ENCODE measurements around the gene ZNF277.

ZNF277 gene

GRCh38 chr7:112334366-112334765 is 127.9 kb downstream of the ZNF277 start:
- H3K4me2 ChIP-seq (ENCODE audit: low read length, poor library complexity, severe bottlenecking), result no peak overlapping the region
- no peak overlapping the region for H3K4ac ChIP-seq (ENCODE audit: low read depth in 1 of 2, low read length in 2 of 2)
- H2BK15ac ChIP-seq (ENCODE audit: low read depth, poor library complexity, severe bottlenecking), result no peak overlapping the region
- H3K27ac ChIP-seq (ENCODE audit: low read length, poor library complexity, severe bottlenecking), result no peak overlapping the region
- no peaks in the 10 kb centered on the region for H3K27me3 ChIP-seq (ENCODE audit: control insufficient read depth in 1 of 2, insufficient read depth in 1 of 2, low read length in 2 of 2)
- no peak overlapping the region for H2BK12ac ChIP-seq (ENCODE audit: low read length in 2 of 2)
- no peak overlapping the region for H3K18ac ChIP-seq (ENCODE audit: low read depth in 1 of 2, low read length in 2 of 2)
- no peak overlapping the region for H4K8ac ChIP-seq (ENCODE audit: low read length)
- H4K91ac ChIP-seq (ENCODE audit: low read length), result no peak overlapping the region
- no peak overlapping the region for H2BK120ac ChIP-seq (ENCODE audit: low read depth, low read length)
- no peak overlapping the region for H2BK5ac ChIP-seq (ENCODE audit: low read depth, low read length, poor library complexity, severe bottlenecking)
- H3K9me3 ChIP-seq (ENCODE audit: control insufficient read depth, low read length), result no peaks in the 10 kb centered on the region
- no peak overlapping the region for H2AK5ac ChIP-seq (ENCODE audit: low read length, severe bottlenecking)
- no peak overlapping the region for H3K14ac ChIP-seq (ENCODE audit: low read length in 2 of 2)
- H3K36me3 ChIP-seq (ENCODE audit: control insufficient read depth in 1 of 2, insufficient read depth in 2 of 2, low read depth in 1 of 2, low read length in 2 of 2), result peaks cover 3 to 45% of the 10 kb centered on the region in 2 experiments
- no peaks in the 10 kb centered on the region for H3K4me1 ChIP-seq (ENCODE audit: control insufficient read depth, insufficient read depth, low read depth, low read length)
- WGBS, result no CpG with 5 or more reads among the region's 1 CpG
- no peak overlapping the region for H3K9ac ChIP-seq (ENCODE audit: low read length)
- DNase-seq, result no peak
- no peak overlapping the region for H3K4me3 ChIP-seq (ENCODE audit: insufficient read depth in 1 of 2, low read depth in 1 of 2, low read length in 2 of 2)
- H3K79me1 ChIP-seq (replicated peaks; ENCODE audit: low read length, poor library complexity, severe bottlenecking), result no peaks in the 10 kb centered on the region
- H2AFZ ChIP-seq (ENCODE audit: low read depth, low read length), result no peak overlapping the region
- no peak overlapping the region for H3K23ac ChIP-seq (ENCODE audit: low read length in 2 of 2)

DNA sequence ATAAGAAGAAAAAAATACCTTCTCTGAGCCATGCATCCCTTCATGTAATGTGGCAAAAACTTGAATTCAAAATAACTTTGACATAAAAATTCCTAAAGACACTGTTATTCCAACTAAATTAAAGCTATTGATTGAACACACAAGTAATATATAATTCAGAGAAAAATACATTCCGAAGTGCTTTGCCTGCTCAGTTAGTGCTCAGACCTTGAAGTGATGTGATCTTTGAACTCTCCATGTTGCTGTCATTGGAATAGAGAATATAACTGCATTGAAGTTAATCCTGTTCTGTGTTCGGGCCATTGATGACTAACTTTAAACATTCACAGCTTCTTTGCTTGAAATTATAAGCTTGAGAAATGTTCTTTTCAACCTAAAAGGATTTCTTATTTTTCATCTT is 129.8 kb downstream of the ZNF277 start:
- Histone ChIP-seq H2BK15ac (ENCODE audit: low read depth, poor library complexity, severe bottlenecking) (no peak overlapping the region), H3K36me3 (ENCODE audit: control insufficient read depth in 1 of 2, insufficient read depth in 2 of 2, low read depth in 1 of 2, low read length in 2 of 2) (peaks cover 0 to 51% of the 10 kb centered on the region in 2 experiments), H3K14ac (ENCODE audit: low read length in 2 of 2) (no peak overlapping the region), H2AK5ac (ENCODE audit: low read length, severe bottlenecking) (no peak overlapping the region), H3K9me3 (ENCODE audit: control insufficient read depth, low read length) (no peaks in the 10 kb centered on the region), H3K27me3 (ENCODE audit: control insufficient read depth in 1 of 2, insufficient read depth in 1 of 2, low read length in 2 of 2) (no peaks in the 10 kb centered on the region), H3K79me1 (replicated peaks; ENCODE audit: low read length, poor library complexity, severe bottlenecking) (no peaks in the 10 kb centered on the region), H3K9ac (ENCODE audit: low read length) (no peak overlapping the region), H2BK12ac (ENCODE audit: low read length in 2 of 2) (no peak overlapping the region), H3K18ac (ENCODE audit: low read depth in 1 of 2, low read length in 2 of 2) (no peak overlapping the region), H3K27ac (ENCODE audit: low read length, poor library complexity, severe bottlenecking) (no peak overlapping the region), H4K91ac (ENCODE audit: low read length) (no peak overlapping the region), H3K4me2 (ENCODE audit: low read length, poor library complexity, severe bottlenecking) (no peak overlapping the region), H2BK120ac (ENCODE audit: low read depth, low read length) (no peak overlapping the region), H3K23ac (ENCODE audit: low read length in 2 of 2) (no peak overlapping the region), H3K4me1 (ENCODE audit: control insufficient read depth, insufficient read depth, low read depth, low read length) (no peaks in the 10 kb centered on the region), H4K8ac (ENCODE audit: low read length) (no peak overlapping the region), H2BK5ac (ENCODE audit: low read depth, low read length, poor library complexity, severe bottlenecking) (no peak overlapping the region), H2AFZ (ENCODE audit: low read depth, low read length) (no peak overlapping the region), H3K4ac (ENCODE audit: low read depth in 1 of 2, low read length in 2 of 2) (no peak overlapping the region), H3K4me3 (ENCODE audit: insufficient read depth in 1 of 2, low read depth in 1 of 2, low read length in 2 of 2) (no peak overlapping the region)
- no peak for DNase-seq
- 100% methylated on average over 1 of the region's 2 CpGs for WGBS

DNA sequence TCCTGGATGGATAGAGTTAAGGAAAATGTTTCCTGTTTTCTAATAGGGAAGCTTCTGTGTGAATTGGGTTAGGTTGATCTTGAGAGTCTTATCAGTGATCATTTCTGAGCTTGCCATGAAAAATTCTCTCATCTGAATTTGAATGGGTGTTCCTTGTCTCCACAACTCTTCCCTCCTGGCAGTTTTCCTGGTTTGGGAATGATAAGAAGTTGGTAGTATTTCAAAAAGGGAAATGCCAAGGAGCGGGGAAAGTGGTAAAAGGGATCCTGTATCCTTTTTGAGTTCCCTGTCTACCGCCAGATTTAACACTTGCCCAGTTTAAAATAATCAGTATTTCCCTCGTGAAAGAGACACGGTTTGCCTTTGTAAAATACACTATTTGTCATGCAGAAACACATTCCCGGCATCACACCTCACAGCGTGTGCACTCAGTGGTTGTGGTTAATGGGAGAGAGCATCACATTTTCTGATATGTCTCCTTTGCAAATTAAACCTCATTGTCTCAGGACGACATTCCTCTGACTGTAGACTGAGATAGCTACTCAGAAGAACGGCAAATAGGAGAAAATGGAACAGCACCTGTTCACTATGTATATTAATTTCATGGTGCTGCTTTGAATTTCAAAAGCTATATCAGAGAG is 130.6 kb downstream of the ZNF277 start:
- no peak overlapping the region for H3K18ac ChIP-seq (ENCODE audit: low read depth in 1 of 2, low read length in 2 of 2)
- no peaks in the 10 kb centered on the region for H3K4me1 ChIP-seq (ENCODE audit: control insufficient read depth, insufficient read depth, low read depth, low read length)
- H2BK15ac ChIP-seq (ENCODE audit: low read depth, poor library complexity, severe bottlenecking), result no peak overlapping the region
- no peak overlapping the region for H3K27ac ChIP-seq (ENCODE audit: low read length, poor library complexity, severe bottlenecking)
- no peak overlapping the region for H2AFZ ChIP-seq (ENCODE audit: low read depth, low read length)
- H3K27me3 ChIP-seq (ENCODE audit: control insufficient read depth in 1 of 2, insufficient read depth in 1 of 2, low read length in 2 of 2), result no peaks in the 10 kb centered on the region
- no peak overlapping the region for H3K4ac ChIP-seq (ENCODE audit: low read depth in 1 of 2, low read length in 2 of 2)
- H4K91ac ChIP-seq (ENCODE audit: low read length), result no peak overlapping the region
- H3K14ac ChIP-seq (ENCODE audit: low read length in 2 of 2), result no peak overlapping the region
- H3K9ac ChIP-seq (ENCODE audit: low read length), result no peak overlapping the region
- H2BK120ac ChIP-seq (ENCODE audit: low read depth, low read length), result no peak overlapping the region
- H3K9me3 ChIP-seq (ENCODE audit: control insufficient read depth, low read length), result no peaks in the 10 kb centered on the region
- H3K79me1 ChIP-seq (replicated peaks; ENCODE audit: low read length, poor library complexity, severe bottlenecking), result no peaks in the 10 kb centered on the region
- H2BK5ac ChIP-seq (ENCODE audit: low read depth, low read length, poor library complexity, severe bottlenecking), result no peak overlapping the region
- no peak overlapping the region for H2AK5ac ChIP-seq (ENCODE audit: low read length, severe bottlenecking)
- peaks cover 0 to 56% of the 10 kb centered on the region in 2 experiments for H3K36me3 ChIP-seq (ENCODE audit: control insufficient read depth in 1 of 2, insufficient read depth in 2 of 2, low read depth in 1 of 2, low read length in 2 of 2)
- no peak overlapping the region for H3K4me3 ChIP-seq (ENCODE audit: insufficient read depth in 1 of 2, low read depth in 1 of 2, low read length in 2 of 2)
- DNase-seq, result no peak
- WGBS, result 86% methylated on average over 8 of the region's 8 CpGs
- H2BK12ac ChIP-seq (ENCODE audit: low read length in 2 of 2), result no peak overlapping the region
- H4K8ac ChIP-seq (ENCODE audit: low read length), result no peak overlapping the region
- no peak overlapping the region for H3K23ac ChIP-seq (ENCODE audit: low read length in 2 of 2)
- no peak overlapping the region for H3K4me2 ChIP-seq (ENCODE audit: low read length, poor library complexity, severe bottlenecking)

DNA sequence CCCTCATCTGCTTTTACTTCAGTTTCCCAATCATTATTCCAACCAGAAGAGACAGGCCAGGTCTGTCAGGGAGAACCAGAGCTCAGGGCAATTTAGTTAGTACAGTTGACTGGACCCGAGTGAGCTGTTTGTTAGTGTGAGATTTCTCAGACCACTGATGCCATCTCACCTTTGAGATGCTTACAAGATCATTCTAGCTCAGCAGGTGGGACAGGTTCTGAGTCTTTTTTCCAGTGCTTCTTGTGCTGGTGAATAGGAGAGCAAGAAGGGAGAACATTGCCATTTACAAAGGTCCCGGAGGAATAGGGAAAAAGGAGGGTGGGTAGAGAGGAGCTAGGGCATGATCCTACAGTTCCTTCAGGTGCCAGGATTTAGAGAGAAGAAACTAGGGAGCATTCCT is 131.4 kb downstream of the ZNF277 start:
- no peak overlapping the region for H3K4ac ChIP-seq (ENCODE audit: low read depth in 1 of 2, low read length in 2 of 2)
- H3K4me2 ChIP-seq (ENCODE audit: low read length, poor library complexity, severe bottlenecking), result no peak overlapping the region
- no peak for DNase-seq
- H3K4me1 ChIP-seq (ENCODE audit: control insufficient read depth, insufficient read depth, low read depth, low read length), result no peaks in the 10 kb centered on the region
- H3K23ac ChIP-seq (ENCODE audit: low read length in 2 of 2), result no peak overlapping the region
- no peak overlapping the region for H2AFZ ChIP-seq (ENCODE audit: low read depth, low read length)
- no peak overlapping the region for H3K18ac ChIP-seq (ENCODE audit: low read depth in 1 of 2, low read length in 2 of 2)
- H3K9me3 ChIP-seq (ENCODE audit: control insufficient read depth, low read length), result peaks cover under 1% of the 10 kb centered on the region
- no peak overlapping the region for H4K91ac ChIP-seq (ENCODE audit: low read length)
- no peaks in the 10 kb centered on the region for H3K27me3 ChIP-seq (ENCODE audit: control insufficient read depth in 1 of 2, insufficient read depth in 1 of 2, low read length in 2 of 2)
- no peak overlapping the region for H4K8ac ChIP-seq (ENCODE audit: low read length)
- H2BK12ac ChIP-seq (ENCODE audit: low read length in 2 of 2), result no peak overlapping the region
- WGBS, result 70% methylated on average over 2 of the region's 2 CpGs
- no peaks in the 10 kb centered on the region for H3K79me1 ChIP-seq (replicated peaks; ENCODE audit: low read length, poor library complexity, severe bottlenecking)
- no peak overlapping the region for H3K4me3 ChIP-seq (ENCODE audit: insufficient read depth in 1 of 2, low read depth in 1 of 2, low read length in 2 of 2)
- no peak overlapping the region for H2BK120ac ChIP-seq (ENCODE audit: low read depth, low read length)
- peaks cover 0 to 64% of the 10 kb centered on the region in 2 experiments for H3K36me3 ChIP-seq (ENCODE audit: control insufficient read depth in 1 of 2, insufficient read depth in 2 of 2, low read depth in 1 of 2, low read length in 2 of 2)
- H2BK5ac ChIP-seq (ENCODE audit: low read depth, low read length, poor library complexity, severe bottlenecking), result no peak overlapping the region
- H2AK5ac ChIP-seq (ENCODE audit: low read length, severe bottlenecking), result no peak overlapping the region
- no peak overlapping the region for H2BK15ac ChIP-seq (ENCODE audit: low read depth, poor library complexity, severe bottlenecking)
- H3K27ac ChIP-seq (ENCODE audit: low read length, poor library complexity, severe bottlenecking), result no peak overlapping the region
- H3K14ac ChIP-seq (ENCODE audit: low read length in 2 of 2), result no peak overlapping the region
- no peak overlapping the region for H3K9ac ChIP-seq (ENCODE audit: low read length)

Measured in mesenchymal stem cell (in vitro differentiated cells and primary cell).